DOHH2 (cell line): ENCODE data around the gene ZFHX2.
"Not testable (repeated sequence)": the region's sequence is repeated elsewhere in the genome, so short reads cannot be mapped to it uniquely, and the experiment has no call there.

ENCODE experiments used
- H3F3A ChIP-seq: fragments of 200-600 bp; sonication (generic), shearing (Covaris generic); 2 replicates; pipeline ENCODE4 v1.6.0; 2016; ENCODE audit warnings: antibody characterized with exemption, mild to moderate bottlenecking; ENCODE audit not compliant: control insufficient read depth, insufficient read depth
- H3K27ac ChIP-seq: fragments of 200-600 bp; sonication (generic); 2 replicates; pipeline ENCODE4 v1.5.1; 2014; ENCODE audit warnings: low read depth, mild to moderate bottlenecking, low read length, moderate library complexity
- H3K27me3 ChIP-seq: fragments of 200-600 bp; sonication (generic); 2 replicates; pipeline ENCODE4 v1.6.1; 2014; ENCODE audit warnings: mild to moderate bottlenecking, low read length, mixed read lengths; ENCODE audit not compliant: control insufficient read depth
- H3K36me3 ChIP-seq: fragments of 200-600 bp; sonication (generic); 2 replicates; pipeline ENCODE4 v1.6.1; 2014; ENCODE audit warnings: mild to moderate bottlenecking, low read length, moderate library complexity, mixed read lengths; ENCODE audit not compliant: control insufficient read depth
- H3K4me1 ChIP-seq: fragments of 200-600 bp; sonication (generic); 2 replicates; pipeline ENCODE4 v1.6.1; 2014; ENCODE audit warnings: mild to moderate bottlenecking, low read length, mixed read lengths; ENCODE audit not compliant: control insufficient read depth
- H3K4me2 ChIP-seq: fragments of 200-600 bp; sonication (generic); 2 replicates; pipeline ENCODE4 v1.6.0; 2014; ENCODE audit warnings: mild to moderate bottlenecking, low read length, moderate library complexity
- H3K4me3 ChIP-seq: fragments of 200-600 bp; sonication (generic); 2 replicates; pipeline ENCODE4 v1.5.1; 2014; ENCODE audit warnings: mild to moderate bottlenecking, low read length, mixed read lengths
- H3K79me2 ChIP-seq: fragments of 200-600 bp; sonication (generic); 2 replicates; pipeline ENCODE4 v1.6.1; 2014; ENCODE audit warnings: mild to moderate bottlenecking, low read length, mixed read lengths; ENCODE audit not compliant: control insufficient read depth
- H3K9me2 ChIP-seq: fragments of 200-600 bp; sonication (generic); replicated peaks from 2 replicates; pipeline ENCODE4 v1.6.1; 2014; ENCODE audit warnings: mild to moderate bottlenecking, low read length, mixed read lengths; ENCODE audit not compliant: control insufficient read depth
- H3K9me3 ChIP-seq: fragments of 200-600 bp; sonication (generic); 2 replicates; pipeline ENCODE4 v1.6.1; 2014; ENCODE audit warnings: antibody characterized with exemption, low read length, mixed read lengths; ENCODE audit not compliant: control insufficient read depth, insufficient read depth
- H4K20me1 ChIP-seq: fragments of 200-600 bp; sonication (generic); 2 replicates; pipeline ENCODE4 v1.6.0; 2014; ENCODE audit warnings: low read depth, mild to moderate bottlenecking, antibody characterized with exemption, low read length, moderate library complexity; ENCODE audit not compliant: control insufficient read depth, insufficient read depth
- EZH2phosphoT487 ChIP-seq: fragments of 200-600 bp; sonication (generic); IDR thresholded peaks from 2 replicates; pipeline ENCODE4 v1.6.1; 2017; ENCODE audit warnings: borderline replicate concordance, mild to moderate bottlenecking, antibody characterized with exemption, low read length, moderate library complexity, mixed read lengths
- TF ChIP-seq, protein P1 (sequence below): fragments of 200-600 bp; sonication (generic); IDR thresholded peaks from one replicate; pipeline ENCODE4 v1.5.1; 2014; ENCODE audit warnings: antibody characterized with exemption, mild to moderate bottlenecking, low read depth, low read length; ENCODE audit not compliant: poor library complexity, severe bottlenecking

The ZFHX2 gene

DNA sequence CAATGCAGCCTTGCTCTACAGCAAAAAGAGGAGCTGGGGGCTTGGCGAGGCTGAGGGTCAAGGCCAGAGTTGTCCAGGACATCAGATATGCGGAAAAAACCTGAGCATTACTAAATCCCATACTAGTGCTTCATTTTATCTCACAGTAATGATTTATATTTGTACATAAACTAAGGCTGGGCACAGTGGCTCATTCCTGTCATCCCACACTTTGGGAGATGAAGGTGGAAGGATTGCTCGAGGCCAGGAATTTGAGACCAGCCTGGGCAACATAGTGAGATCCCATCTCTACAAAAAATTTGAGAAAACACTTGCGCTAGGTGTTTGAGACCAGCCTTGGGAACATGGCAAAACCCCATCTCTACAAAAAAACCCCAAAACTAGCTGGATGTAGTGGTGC is 38.6 kb upstream of the ZFHX2 start:
- peaks cover 5% of the 10 kb centered on the region for H3K4me1 ChIP-seq
- H3K79me2 ChIP-seq, result no peaks in the 10 kb centered on the region
- no peaks in the 10 kb centered on the region for H3K9me3 ChIP-seq
- no peak overlapping the region for H3K27ac ChIP-seq
- no peaks in the 10 kb centered on the region for H3F3A ChIP-seq
- no peak overlapping the region for H3K4me2 ChIP-seq
- no peak overlapping the region for H3K4me3 ChIP-seq
- no peaks in the 10 kb centered on the region for H3K36me3 ChIP-seq
- no peaks in the 10 kb centered on the region for H3K27me3 ChIP-seq
- no peaks in the 10 kb centered on the region for H3K9me2 ChIP-seq
- H4K20me1 ChIP-seq, result no peaks in the 10 kb centered on the region
- no peak for TF ChIP-seq EZH2phosphoT487
- TF ChIP-seq, protein P1, sequence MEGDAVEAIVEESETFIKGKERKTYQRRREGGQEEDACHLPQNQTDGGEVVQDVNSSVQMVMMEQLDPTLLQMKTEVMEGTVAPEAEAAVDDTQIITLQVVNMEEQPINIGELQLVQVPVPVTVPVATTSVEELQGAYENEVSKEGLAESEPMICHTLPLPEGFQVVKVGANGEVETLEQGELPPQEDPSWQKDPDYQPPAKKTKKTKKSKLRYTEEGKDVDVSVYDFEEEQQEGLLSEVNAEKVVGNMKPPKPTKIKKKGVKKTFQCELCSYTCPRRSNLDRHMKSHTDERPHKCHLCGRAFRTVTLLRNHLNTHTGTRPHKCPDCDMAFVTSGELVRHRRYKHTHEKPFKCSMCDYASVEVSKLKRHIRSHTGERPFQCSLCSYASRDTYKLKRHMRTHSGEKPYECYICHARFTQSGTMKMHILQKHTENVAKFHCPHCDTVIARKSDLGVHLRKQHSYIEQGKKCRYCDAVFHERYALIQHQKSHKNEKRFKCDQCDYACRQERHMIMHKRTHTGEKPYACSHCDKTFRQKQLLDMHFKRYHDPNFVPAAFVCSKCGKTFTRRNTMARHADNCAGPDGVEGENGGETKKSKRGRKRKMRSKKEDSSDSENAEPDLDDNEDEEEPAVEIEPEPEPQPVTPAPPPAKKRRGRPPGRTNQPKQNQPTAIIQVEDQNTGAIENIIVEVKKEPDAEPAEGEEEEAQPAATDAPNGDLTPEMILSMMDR, result no peak

DNA sequence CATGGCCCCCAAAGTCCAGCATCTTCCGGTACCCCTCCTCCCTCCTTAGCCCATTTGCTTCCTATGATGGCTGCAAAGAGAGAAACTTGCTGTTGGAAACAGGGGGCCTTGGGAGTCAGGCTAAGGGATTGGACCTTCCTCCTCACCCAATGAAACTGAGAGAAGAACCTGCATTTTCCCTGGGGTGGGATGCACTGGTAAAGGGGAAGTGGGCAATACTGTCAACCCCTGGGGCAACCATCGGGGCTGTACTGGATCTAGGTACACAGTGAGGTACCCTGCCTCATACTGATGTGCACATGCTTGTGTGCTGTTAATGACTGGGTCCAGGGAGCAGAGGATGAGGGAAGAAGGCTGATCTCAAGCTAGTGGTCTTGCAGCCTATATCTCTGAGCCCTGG is 38.0 kb upstream of the ZFHX2 start:
- Histone ChIP-seq H3K79me2 (no peaks in the 10 kb centered on the region), H3K9me3 (no peaks in the 10 kb centered on the region), H3K27me3 (no peaks in the 10 kb centered on the region), H4K20me1 (no peaks in the 10 kb centered on the region), H3K9me2 (no peaks in the 10 kb centered on the region), H3K4me3 (no peak overlapping the region), H3F3A (no peaks in the 10 kb centered on the region), H3K36me3 (no peaks in the 10 kb centered on the region), H3K27ac (no peak overlapping the region), H3K4me1 (peaks cover 5% of the 10 kb centered on the region), H3K4me2 (no peak overlapping the region)
- TF ChIP-seq, protein P1, result no peak
- TF ChIP-seq EZH2phosphoT487, result no peak

DNA sequence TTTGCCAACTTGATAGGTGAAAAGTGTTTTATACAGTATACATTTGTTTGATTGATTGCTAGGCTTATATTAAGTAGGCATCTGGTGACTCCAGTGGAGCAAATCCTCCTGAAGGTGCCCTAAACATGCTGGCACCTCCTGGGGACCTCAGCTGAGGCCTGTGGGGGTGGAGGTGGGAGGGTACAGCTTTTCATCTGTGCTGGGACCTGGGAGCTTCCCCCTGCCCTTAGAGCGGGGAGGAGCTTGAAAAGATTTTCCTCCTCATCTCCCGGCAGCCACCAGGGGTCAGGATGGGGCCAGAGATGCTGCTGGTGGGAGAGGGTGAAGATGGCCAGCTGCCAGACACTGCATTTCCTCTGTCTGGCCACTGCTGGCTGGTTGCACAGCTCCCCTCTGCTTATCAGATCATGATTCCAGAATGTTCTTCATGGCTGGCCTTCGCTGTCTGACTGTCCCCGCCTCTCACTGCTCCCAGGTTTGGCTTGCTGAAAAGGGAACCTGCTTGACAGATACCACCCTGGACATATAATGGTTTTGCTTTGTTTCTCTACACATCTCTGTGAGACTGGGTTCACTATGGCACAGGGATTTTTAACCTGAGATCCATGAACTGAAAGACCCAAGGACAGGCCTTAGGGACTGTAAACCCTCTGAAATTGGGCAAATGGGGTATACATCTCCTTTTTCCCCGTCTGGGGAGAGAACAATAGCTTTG is 37.5 kb upstream of the ZFHX2 start:
- Histone ChIP-seq H3K9me2 (no peaks in the 10 kb centered on the region), H3F3A (no peaks in the 10 kb centered on the region), H3K27me3 (no peaks in the 10 kb centered on the region), H3K79me2 (no peaks in the 10 kb centered on the region), H3K4me3 (no peak overlapping the region), H4K20me1 (no peaks in the 10 kb centered on the region), H3K27ac (no peak overlapping the region), H3K36me3 (no peaks in the 10 kb centered on the region), H3K9me3 (no peaks in the 10 kb centered on the region), H3K4me2 (no peak overlapping the region; the same call in 1 of the 2 replicates), H3K4me1 (peaks cover 5% of the 10 kb centered on the region)
- TF ChIP-seq, protein P1, result peak; percentile 82
- no peak for TF ChIP-seq EZH2phosphoT487

DNA sequence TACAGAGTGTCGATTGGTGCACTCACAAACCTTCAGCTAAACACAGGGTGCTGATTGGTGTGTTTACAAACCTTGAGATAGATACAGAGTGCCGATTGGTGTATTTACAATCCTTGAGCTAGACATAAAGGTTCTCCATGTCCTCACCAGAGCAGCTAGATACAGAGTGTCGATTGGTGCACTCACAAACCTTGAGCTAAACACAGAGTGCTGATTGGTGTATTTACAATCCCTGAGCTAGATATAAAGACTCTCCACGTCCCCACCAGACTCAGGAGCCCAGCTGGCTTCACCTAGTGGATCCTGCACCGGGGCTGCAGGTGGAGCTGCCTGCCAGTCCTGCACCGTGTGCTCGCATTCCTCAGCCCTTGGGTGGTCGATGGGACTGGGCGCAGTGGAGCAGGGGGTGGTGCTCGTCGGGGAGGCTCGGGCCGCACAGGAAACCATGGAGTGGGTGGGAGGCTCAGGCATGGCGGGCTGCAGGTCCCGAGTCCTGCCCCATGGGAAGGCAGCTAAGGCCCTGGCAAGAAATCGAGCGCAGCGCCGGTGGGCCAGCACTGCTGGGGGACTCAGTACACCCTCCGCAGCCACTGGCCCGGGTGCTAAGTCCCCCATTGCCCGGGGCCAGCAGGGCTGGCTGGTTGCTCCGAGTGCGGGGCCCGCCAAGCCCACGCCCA is 33.1 kb upstream of the ZFHX2 start:
- not testable (repeated sequence) for H4K20me1 ChIP-seq, H3K36me3 ChIP-seq, H3K79me2 ChIP-seq, H3K4me2 ChIP-seq, H3K4me3 ChIP-seq, H3F3A ChIP-seq, H3K9me3 ChIP-seq, H3K27me3 ChIP-seq, H3K4me1 ChIP-seq, H3K27ac ChIP-seq, H3K9me2 ChIP-seq

DNA sequence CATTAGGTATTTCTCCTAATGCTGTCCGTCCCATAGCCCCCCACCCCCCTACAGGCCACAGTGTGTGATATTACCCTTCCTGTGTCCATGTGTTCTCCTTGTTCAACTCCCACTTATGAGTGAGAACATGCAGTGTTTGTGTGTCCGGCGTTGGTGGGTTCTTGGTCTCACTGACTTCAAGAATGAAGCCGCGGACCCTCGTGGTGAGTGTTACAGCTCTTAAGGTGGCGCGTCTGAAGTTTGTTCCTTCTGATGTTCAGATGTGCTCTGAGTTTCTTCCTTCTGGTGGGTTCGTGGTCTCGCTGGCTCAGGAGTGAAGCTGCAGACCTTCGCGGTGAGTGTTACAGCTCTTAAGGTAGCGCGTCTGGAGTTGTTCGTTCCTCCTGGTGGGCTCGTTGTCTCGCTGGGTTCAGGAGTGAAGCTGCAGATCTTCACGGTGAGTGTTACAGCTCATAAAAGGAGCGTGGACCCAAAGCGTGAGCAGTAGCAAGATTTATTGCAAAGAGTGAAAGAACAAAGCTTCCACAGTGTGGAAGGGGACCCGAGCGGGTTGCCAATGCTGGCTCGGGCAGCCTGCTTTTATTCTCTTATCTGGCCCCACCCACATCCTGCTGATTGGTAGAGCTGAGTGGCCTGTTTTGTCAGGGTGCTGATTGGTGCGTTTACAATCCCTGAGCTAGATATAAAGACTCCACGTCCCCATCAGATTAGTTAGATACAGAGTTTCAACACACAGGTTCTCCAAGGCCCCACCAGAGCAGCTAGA is 32.4 kb upstream of the ZFHX2 start:
- not testable (repeated sequence) for H3K79me2 ChIP-seq, H3K9me3 ChIP-seq, H3K4me3 ChIP-seq, H3K27ac ChIP-seq, H3K27me3 ChIP-seq, H3K36me3 ChIP-seq, H3K9me2 ChIP-seq, H3K4me1 ChIP-seq, H4K20me1 ChIP-seq, H3K4me2 ChIP-seq, H3F3A ChIP-seq
